NB4 (cell line): Measurements from ENCODE around the gene SORD.

Experiments
- CTCF ChIP-seq: IDR thresholded peaks from one replicate; pipeline ENCODE4 v1.5.1; 2012; ENCODE audit warnings: low read depth, low read length
- MAX ChIP-seq: IDR thresholded peaks from 2 replicates; pipeline ENCODE4 v1.6.1; 2011; ENCODE audit warnings: low read depth, low read length
- MYC ChIP-seq: IDR thresholded peaks from 2 replicates; pipeline ENCODE4 v1.6.1; 2011; ENCODE audit warnings: low read depth, low read length
- POLR2A ChIP-seq: IDR thresholded peaks from 2 replicates; pipeline ENCODE4 v1.6.1; 2011; ENCODE audit warnings: mild to moderate bottlenecking; ENCODE audit not compliant: insufficient read length; ENCODE audit errors: extremely low read depth

DNA sequence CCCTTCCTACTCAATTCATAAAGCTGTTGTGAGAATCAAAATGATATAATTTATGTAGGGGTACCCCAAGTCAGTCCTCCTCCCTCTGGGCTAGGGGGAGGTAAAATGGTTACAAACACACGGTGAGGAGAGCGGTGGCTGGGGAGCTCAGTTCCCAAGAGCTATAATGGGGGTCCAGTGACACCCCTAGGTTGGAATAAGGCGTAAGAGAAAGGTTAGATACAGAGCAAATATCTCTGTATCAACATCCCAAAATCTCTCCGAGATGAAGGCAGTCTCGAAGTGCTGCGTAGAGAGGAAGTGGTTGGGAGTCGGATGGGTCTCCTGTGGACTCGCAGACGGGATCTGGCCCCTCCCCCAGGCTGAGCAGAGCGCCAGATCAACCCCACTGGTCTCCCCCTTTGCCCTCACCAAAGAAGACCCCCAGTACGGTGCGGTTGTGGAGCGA, 89.2 kb downstream of the SORD start:
- TF ChIP-seq MYC (no peak), CTCF (no peak), POLR2A (no peak), MAX (no peak)
